ENCODE results near the gene ATAD3B.

ATAD3B gene

GRCh38 chr1:1471389-1472052 lies at the start of gene ATAD3B (continued):
- TF ChIP-seq, protein P1, sequence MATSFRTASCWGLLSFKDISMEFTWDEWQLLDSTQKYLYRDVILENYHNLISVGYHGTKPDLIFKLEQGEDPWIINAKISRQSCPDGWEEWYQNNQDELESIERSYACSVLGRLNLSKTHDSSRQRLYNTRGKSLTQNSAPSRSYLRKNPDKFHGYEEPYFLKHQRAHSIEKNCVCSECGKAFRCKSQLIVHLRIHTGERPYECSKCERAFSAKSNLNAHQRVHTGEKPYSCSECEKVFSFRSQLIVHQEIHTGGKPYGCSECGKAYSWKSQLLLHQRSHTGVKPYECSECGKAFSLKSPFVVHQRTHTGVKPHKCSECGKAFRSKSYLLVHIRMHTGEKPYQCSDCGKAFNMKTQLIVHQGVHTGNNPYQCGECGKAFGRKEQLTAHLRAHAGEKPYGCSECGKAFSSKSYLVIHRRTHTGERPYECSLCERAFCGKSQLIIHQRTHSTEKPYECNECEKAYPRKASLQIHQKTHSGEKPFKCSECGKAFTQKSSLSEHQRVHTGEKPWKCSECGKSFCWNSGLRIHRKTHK (tag by site-specific recombination; IDR thresholded peaks at IDR 0.05): no peak
- TF ChIP-seq ZSCAN23 (tag by site-specific recombination; IDR thresholded peaks at IDR 0.05) (no peak), ZNF670 (tag by site-specific recombination; IDR thresholded peaks at IDR 0.05; ENCODE audit: low read depth) (no peak), ZNF2 (tag by site-specific recombination; IDR thresholded peaks at IDR 0.05) (peak; percentile 33; the same call in 1 of the 2 replicates), ZNF600 (tag by site-specific recombination; IDR thresholded peaks at IDR 0.05) (no peak), ZNF501 (tag by site-specific recombination; IDR thresholded peaks at IDR 0.05) (no peak; the same call in 1 of the 2 replicates), ZNF394 (tag by site-specific recombination; IDR thresholded peaks at IDR 0.05; ENCODE audit: borderline replicate concordance) (no peak), ZNF341 (tag by site-specific recombination; IDR thresholded peaks at IDR 0.05; ENCODE audit: low read depth) (peak; percentile 44; the same call in 1 of the 2 replicates), SALL2 (tag by site-specific recombination; IDR thresholded peaks at IDR 0.05; ENCODE audit: borderline replicate concordance) (no peak), IKZF3 (tag by site-specific recombination; IDR thresholded peaks at IDR 0.05) (no peak), ZNF596 (tag by site-specific recombination; IDR thresholded peaks at IDR 0.05) (no peak), ZNF37A (tag by site-specific recombination; IDR thresholded peaks at IDR 0.05) (no peak), GLIS2 (tag by site-specific recombination; IDR thresholded peaks at IDR 0.05) (peak; percentile 52; the same call in 1 of the 2 replicates), ZNF624 (tag by site-specific recombination; IDR thresholded peaks at IDR 0.05) (no peak), ZNF16 (tag by site-specific recombination; IDR thresholded peaks at IDR 0.05; ENCODE audit: low read depth) (no peak), ZNF707 (tag by site-specific recombination; IDR thresholded peaks at IDR 0.05) (no peak), ZBTB10 (tag by site-specific recombination; IDR thresholded peaks at IDR 0.05) (peak; percentile 81), SP3 (tag by site-specific recombination; IDR thresholded peaks at IDR 0.05) (peak; percentile 89), ZFP37 (tag by site-specific recombination; IDR thresholded peaks at IDR 0.05) (0 out of 2 replicates have a peak, but pooled peaks have one; percentile 19), BCL6B (tag by site-specific recombination; IDR thresholded peaks at IDR 0.05) (no peak), MEIS1 (CRISPR knock-in tag; IDR thresholded peaks at IDR 0.05; ENCODE audit: borderline replicate concordance) (no peak), ZNF221 (tag by site-specific recombination; IDR thresholded peaks at IDR 0.05; ENCODE audit: borderline replicate concordance) (no peak), KLF7 (tag by site-specific recombination; IDR thresholded peaks at IDR 0.05; ENCODE audit: borderline replicate concordance) (peak; percentile 55; the same call in 1 of the 2 replicates), GLI2 (tag by site-specific recombination; IDR thresholded peaks at IDR 0.05; ENCODE audit: borderline replicate concordance, low read depth) (no peak), ZNF521 (tag by site-specific recombination; IDR thresholded peaks at IDR 0.05) (no peak), ZNF530 (tag by site-specific recombination; IDR thresholded peaks at IDR 0.05; ENCODE audit: low read depth) (no peak)
- TF ChIP-seq, protein P2, sequence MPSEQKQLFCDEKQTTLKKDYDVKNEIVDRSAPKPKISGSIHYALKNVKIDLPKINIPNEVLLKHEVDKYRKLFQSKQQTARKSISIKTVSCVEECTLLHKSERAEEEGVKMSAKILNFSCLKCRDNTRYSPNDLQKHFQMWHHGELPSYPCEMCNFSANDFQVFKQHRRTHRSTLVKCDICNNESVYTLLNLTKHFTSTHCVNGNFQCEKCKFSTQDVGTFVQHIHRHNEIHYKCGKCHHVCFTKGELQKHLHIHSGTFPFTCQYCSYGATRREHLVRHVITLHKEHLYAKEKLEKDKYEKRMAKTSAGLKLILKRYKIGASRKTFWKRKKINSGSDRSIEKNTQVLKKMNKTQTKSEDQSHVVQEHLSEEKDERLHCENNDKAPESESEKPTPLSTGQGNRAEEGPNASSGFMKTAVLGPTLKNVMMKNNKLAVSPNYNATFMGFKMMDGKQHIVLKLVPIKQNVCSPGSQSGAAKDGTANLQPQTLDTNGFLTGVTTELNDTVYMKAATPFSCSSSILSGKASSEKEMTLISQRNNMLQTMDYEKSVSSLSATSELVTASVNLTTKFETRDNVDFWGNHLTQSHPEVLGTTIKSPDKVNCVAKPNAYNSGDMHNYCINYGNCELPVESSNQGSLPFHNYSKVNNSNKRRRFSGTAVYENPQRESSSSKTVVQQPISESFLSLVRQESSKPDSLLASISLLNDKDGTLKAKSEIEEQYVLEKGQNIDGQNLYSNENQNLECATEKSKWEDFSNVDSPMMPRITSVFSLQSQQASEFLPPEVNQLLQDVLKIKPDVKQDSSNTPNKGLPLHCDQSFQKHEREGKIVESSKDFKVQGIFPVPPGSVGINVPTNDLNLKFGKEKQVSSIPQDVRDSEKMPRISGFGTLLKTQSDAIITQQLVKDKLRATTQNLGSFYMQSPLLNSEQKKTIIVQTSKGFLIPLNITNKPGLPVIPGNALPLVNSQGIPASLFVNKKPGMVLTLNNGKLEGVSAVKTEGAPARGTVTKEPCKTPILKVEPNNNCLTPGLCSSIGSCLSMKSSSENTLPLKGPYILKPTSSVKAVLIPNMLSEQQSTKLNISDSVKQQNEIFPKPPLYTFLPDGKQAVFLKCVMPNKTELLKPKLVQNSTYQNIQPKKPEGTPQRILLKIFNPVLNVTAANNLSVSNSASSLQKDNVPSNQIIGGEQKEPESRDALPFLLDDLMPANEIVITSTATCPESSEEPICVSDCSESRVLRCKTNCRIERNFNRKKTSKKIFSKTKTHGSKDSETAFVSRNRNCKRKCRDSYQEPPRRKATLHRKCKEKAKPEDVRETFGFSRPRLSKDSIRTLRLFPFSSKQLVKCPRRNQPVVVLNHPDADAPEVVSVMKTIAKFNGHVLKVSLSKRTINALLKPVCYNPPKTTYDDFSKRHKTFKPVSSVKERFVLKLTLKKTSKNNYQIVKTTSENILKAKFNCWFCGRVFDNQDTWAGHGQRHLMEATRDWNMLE (tag by site-specific recombination; conservative IDR thresholded peaks at IDR 0.05; ENCODE audit: low read depth): 0 out of 2 replicates have a peak, but pooled peaks have one; percentile 43
- TF ChIP-seq, protein P3, sequence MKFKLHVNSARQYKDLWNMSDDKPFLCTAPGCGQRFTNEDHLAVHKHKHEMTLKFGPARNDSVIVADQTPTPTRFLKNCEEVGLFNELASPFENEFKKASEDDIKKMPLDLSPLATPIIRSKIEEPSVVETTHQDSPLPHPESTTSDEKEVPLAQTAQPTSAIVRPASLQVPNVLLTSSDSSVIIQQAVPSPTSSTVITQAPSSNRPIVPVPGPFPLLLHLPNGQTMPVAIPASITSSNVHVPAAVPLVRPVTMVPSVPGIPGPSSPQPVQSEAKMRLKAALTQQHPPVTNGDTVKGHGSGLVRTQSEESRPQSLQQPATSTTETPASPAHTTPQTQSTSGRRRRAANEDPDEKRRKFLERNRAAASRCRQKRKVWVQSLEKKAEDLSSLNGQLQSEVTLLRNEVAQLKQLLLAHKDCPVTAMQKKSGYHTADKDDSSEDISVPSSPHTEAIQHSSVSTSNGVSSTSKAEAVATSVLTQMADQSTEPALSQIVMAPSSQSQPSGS (tag by site-specific recombination; IDR thresholded peaks at IDR 0.05; ENCODE audit: low read depth): no peak

All from HEK293 (cell line).